Measurements from ENCODE around the gene ADAD2. TPM values are rescaled to one million over a fixed set of nuclear protein-coding genes. Genes with fewer than 3 reads are reported as not detected.

The ADAD2 gene
- total RNA-seq, result not detected in 2 replicates

GRCh38 chr16:84190731-84191388 is at the start of gene ADAD2:
TSS of gene ADAD2 (plus strand) at chr16:84191157. CDS start at chr16:84191231, 74 bp downstream.
- DNase-seq (ENCODE audit: low read depth, low spot score), result no peak

DNA sequence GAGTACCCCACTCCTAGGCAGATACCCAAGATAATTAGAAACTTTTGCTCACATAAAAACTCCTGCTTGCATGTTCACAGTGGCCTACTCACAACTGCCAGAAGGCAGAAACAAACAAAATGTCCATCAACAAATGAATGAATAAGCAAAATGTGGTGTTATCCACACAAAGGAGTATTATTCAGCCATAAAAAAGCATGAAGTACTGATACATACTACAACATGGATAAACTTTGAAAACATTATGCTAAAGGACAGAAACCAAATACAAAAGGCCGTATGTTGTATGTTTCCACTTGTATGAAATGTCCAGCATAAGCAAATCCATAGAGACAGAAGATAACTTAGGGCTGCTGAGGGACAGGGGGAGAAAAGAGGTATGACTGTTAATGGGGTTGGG is 47.9 kb upstream of the ADAD2 start:
- no peak for DNase-seq (ENCODE audit: low read depth, low spot score)

GRCh38 chr16:84143784-84144199 is 47.2 kb upstream of the ADAD2 start:
- no peak for DNase-seq (ENCODE audit: low read depth, low spot score)

- no peak for DNase-seq (ENCODE audit: low read depth, low spot score)
Observed at GRCh38 chr16:84144209-84144858, 46.6 kb upstream of the ADAD2 start.

DNA sequence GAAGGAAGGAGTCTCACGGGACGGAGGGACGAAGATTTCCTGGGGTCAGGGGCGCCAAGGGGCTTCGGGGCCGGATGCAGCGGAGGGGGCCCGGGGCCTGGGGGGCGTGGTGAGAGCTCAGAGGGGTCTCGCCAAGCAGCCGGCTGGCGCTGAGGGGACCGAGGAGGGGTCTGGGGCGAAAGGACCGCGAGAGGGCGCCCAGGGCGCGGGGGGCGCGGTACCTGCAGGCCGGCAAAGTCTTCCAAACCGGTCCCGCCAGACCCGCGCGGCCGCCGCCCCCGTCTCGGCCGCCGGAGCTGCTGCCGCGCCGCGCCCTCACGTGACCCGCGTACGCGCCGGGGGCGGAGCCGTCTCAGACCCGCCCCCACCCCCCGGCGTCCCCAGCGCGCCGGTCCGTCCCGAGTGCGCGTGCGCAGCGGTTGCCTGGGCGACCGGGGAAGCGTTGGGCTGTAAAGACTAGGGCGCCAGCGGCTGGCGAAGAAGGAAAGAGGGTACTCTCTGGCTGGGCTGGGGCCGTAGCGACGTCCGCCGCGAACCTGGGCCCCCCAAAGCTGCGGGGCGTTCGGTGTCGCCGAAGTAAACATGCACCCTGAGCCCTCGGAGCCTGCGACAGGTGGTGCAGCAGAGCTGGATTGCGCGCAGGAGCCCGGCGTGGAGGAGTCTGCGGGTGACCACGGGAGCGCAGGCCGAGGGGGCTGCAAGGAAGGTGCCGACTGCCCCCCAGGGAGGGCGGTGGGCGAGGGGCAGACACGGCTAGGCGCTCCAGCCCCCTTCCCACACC is 45.9 kb upstream of the ADAD2 start, which contains the start of the genes DNAAF1 and HSDL1:
TSS of gene DNAAF1 (plus strand) at position 450 of the 781 bp plus-strand sequence. CDS start at position 583, 133 bp downstream.
TSS of gene HSDL1 (minus strand) at position 319 of the 781 bp plus-strand sequence. CDS start 13,856 bp downstream, outside the sequence.
- DNase-seq (ENCODE audit: low read depth, low spot score), result peak; percentile 8

GRCh38 chr16:84150926-84151325 is 40.0 kb upstream of the ADAD2 start:
- DNase-seq (ENCODE audit: low read depth, low spot score), result no peak

GRCh38 chr16:84153660-84154214 is 37.2 kb upstream of the ADAD2 start:
- no peak for DNase-seq (ENCODE audit: low read depth, low spot score)

- no peak for DNase-seq (ENCODE audit: low read depth, low spot score)
Observed at GRCh38 chr16:84155226-84155625, 35.7 kb upstream of the ADAD2 start.

DNA sequence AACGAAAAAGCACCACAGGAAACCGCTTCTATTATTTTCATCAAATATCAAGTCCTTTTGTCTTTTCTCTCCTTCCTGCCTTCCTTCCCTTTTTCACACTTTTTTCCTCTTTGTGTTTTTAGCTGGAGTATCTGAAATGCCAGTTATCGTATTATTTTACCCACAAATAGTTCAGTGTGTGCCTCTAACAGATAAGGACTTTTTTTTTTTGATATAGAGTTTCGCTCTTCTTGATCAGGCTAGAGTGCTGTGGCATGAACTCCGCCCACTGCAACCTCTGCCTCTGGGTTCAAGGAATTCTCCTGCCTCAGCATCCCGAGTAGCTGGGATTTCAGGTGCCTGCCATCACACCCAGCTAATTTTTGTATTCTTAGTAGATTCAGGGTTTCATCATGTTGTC is 35.2 kb upstream of the ADAD2 start:
- no peak for DNase-seq (ENCODE audit: low read depth, low spot score)

GRCh38 chr16:84156342-84156784 is 34.6 kb upstream of the ADAD2 start:
- DNase-seq (ENCODE audit: low read depth, low spot score), result no peak

DNA sequence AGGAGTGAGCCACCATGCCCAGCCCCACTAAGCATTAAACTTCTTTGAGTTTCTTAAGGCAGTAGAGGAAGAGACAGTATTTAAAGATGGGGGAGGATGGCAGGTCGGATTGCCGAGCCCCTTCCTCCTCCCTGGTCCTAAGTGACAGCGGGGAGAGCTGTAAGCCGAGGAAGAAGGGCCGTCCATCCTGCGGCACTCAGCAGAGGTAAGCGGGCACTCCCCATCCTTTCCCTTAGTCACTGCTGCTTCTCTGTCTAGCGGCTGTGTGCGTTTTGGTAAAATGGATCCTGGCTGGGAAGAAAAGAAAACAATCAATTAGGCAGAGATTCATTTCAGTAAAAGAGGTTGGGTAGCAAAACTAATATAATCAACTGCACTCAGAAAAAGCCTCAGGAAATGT is 31.9 kb upstream of the ADAD2 start:
- no peak for DNase-seq (ENCODE audit: low read depth, low spot score)

- no peak for DNase-seq (ENCODE audit: low read depth, low spot score)
Observed at GRCh38 chr16:84159800-84160199, 31.2 kb upstream of the ADAD2 start.

DNA sequence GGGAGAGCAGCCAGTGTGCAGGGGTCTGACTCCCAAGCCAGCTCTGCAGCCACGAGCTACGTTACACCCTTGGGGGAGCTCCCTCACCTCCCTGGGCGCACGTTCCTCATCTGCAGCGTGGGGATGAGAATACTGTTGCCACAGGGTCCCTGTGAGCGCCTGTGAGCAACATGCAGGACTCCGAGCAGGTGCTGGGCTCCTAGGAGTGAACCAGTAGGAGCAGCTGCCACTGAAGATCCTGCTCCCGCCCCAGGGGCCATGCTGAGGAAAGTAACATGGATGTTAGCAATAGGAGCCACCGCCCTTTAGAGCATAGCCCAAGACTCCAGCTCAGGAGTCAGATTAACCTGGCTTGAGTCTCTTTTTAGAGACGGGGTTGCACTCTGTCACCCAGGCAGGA is 29.9 kb upstream of the ADAD2 start:
- DNase-seq (ENCODE audit: low read depth, low spot score), result no peak

DNA sequence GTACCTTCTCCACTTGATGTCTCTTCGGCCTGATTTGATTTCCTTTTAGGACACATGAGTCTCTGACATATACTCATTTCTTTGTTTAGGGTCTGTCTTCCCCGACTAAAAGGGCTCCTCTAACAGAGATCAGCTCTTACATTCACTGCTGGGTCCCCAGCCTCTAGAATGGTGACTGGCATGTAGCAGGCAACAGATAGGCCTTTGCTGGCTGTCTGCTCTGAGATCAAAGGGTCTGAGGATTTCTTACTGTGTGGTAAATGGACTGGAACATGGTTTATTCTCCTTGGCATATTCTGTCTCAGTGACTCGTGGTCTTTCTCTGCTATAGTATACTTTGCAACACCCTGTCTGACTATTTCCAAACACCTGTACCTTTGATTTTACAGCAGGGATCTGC is 29.2 kb upstream of the ADAD2 start:
- no peak for DNase-seq (ENCODE audit: low read depth, low spot score)

DNA sequence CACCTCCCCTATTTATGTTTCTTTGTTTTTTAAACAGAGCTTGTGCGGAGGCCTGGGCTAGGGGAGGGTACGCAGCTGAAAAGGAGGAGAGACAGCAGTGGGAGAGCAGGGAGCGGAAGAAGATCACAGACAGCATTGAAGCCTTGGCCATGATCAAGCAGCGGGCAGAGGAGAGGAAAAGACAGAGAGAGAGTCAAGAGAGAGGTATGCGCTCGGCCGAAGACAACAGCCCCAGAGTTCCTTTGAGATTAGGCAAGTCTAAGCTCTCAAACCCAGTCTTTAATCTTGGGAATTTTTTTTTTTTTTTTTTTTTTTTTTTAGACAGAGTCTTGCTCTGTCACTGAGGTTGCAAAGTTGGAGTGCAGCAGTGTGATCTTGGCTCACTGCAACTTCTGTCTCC is 25.2 kb upstream of the ADAD2 start:
- no peak for DNase-seq (ENCODE audit: low read depth, low spot score)

- no peak for DNase-seq (ENCODE audit: low read depth, low spot score)
Observed at GRCh38 chr16:84166796-84167695, 23.9 kb upstream of the ADAD2 start.

DNA sequence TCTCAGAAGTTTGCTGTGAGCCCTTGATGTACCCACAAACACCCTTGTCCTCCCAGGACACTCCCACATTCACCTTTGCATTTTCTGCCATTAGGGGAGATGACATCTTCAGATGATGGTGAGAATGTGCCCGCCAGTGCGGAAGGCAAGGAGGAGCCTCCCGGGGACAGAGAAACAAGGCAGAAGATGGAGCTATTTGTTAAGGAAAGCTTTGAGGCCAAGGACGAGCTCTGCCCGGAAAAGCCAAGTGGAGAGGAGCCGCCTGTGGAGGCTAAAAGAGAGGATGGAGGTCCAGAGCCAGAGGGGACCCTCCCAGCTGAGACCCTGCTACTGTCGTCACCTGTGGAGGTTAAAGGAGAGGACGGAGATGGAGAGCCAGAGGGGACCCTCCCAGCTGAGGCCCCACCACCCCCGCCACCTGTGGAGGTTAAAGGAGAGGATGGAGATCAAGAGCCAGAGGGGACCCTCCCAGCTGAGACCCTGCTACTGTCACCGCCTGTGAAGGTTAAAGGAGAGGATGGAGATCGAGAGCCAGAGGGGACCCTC is 21.1 kb upstream of the ADAD2 start:
- DNase-seq (ENCODE audit: low read depth, low spot score), result no peak

DNA sequence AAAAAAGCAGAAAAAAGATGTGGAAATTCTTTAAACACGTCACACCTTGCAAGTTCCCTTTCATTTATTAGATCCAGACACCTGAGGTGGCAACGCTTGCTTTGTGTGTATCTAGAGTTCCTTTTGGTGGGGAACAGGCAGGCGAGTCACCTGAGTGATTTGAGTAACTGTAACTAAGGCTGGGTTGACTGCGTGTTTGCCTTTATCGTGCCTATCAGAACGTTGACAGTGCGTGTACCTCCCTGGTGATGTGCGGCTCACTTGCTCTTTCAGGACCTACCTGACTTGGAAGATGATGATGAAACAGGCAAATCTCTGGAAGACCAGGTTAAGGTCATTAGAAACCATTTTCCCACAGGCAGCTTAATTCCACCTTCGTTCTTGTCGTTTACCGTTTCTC is 16.6 kb upstream of the ADAD2 start:
- DNase-seq (ENCODE audit: low read depth, low spot score), result no peak

- DNase-seq (ENCODE audit: low read depth, low spot score), result no peak
Observed at GRCh38 chr16:84175350-84176081, 15.4 kb upstream of the ADAD2 start.
